H9 (cell line): ENCODE data around the gene SCGB1D2. TPM values are rescaled to one million over a fixed set of nuclear protein-coding genes. Genes with fewer than 3 reads are reported as not detected.

Experiments used
- DNase-seq: peaks from one replicate; pipeline ENCODE4 v3.0.0-alpha.2; 2017
- H2AFZ ChIP-seq: one replicate; pipeline ENCODE4 v1.6.1; 2013; ENCODE audit warnings: mild to moderate bottlenecking, low read length, control low read depth, moderate library complexity
- H2AK5ac ChIP-seq: 2 replicates; pipeline ENCODE4 v1.6.1; 2013; ENCODE audit warnings: low read length, control low read depth, mixed read lengths; ENCODE audit not compliant: insufficient read length
- H2BK120ac ChIP-seq: one replicate; pipeline ENCODE4 v1.6.1; 2013; ENCODE audit warnings: low read depth, mild to moderate bottlenecking, low read length, control low read depth, inconsistent platforms; ENCODE audit not compliant: poor library complexity, severe bottlenecking
- H2BK12ac ChIP-seq: 2 replicates; pipeline ENCODE4 v1.6.1; 2013; ENCODE audit warnings: low read length, control low read depth, mixed read lengths, low read depth; ENCODE audit not compliant: insufficient read length
- H2BK15ac ChIP-seq: 2 replicates; pipeline ENCODE4 v1.6.1; 2013; ENCODE audit warnings: low read depth, low read length, control low read depth
- H2BK20ac ChIP-seq: one replicate; pipeline ENCODE4 v1.6.1; 2013; ENCODE audit warnings: low read depth, mild to moderate bottlenecking, low read length, control low read depth, inconsistent platforms; ENCODE audit not compliant: poor library complexity, severe bottlenecking
- H2BK5ac ChIP-seq: 2 replicates; pipeline ENCODE4 v1.6.1; 2013; ENCODE audit warnings: low read length, control low read depth, mixed read lengths; ENCODE audit not compliant: insufficient read length
- H3K14ac ChIP-seq: 2 replicates; pipeline ENCODE4 v1.6.1; 2013; ENCODE audit warnings: low read length, control low read depth; ENCODE audit not compliant: insufficient read depth
- H3K18ac ChIP-seq: 2 replicates; pipeline ENCODE4 v1.6.1; 2013; ENCODE audit warnings: low read depth, mild to moderate bottlenecking, mixed read lengths, low read length, control low read depth; ENCODE audit not compliant: insufficient read length
- H3K23ac ChIP-seq: 2 replicates; pipeline ENCODE4 v1.6.1; 2013; ENCODE audit warnings: low read length, control low read depth, mixed read lengths, low read depth; ENCODE audit not compliant: insufficient read length
- H3K23me2 ChIP-seq: 2 replicates; pipeline ENCODE4 v1.6.1; 2013; ENCODE audit warnings: low read depth, mild to moderate bottlenecking, mixed read lengths, low read length, control low read depth; ENCODE audit not compliant: insufficient read length, poor library complexity, severe bottlenecking
- H3K27ac ChIP-seq: 2 replicates; pipeline ENCODE4 v1.5.1; 2013; ENCODE audit warnings: low read length, control low read depth, mixed read lengths, low read depth; ENCODE audit not compliant: insufficient read length
- H3K27me3 ChIP-seq: 2 replicates; pipeline ENCODE4 v1.6.1; 2013; ENCODE audit warnings: low read length, control low read depth, inconsistent platforms; ENCODE audit not compliant: insufficient read depth
- H3K4ac ChIP-seq: 2 replicates; pipeline ENCODE4 v1.6.1; 2013; ENCODE audit warnings: low read depth, mild to moderate bottlenecking, control low read depth, inconsistent platforms, low read length, moderate library complexity
- H3K4me1 ChIP-seq: 2 replicates; pipeline ENCODE4 v1.6.1; 2013; ENCODE audit warnings: low read length, control low read depth, inconsistent platforms; ENCODE audit not compliant: insufficient read depth
- H3K4me2 ChIP-seq: 2 replicates; pipeline ENCODE4 v1.6.1; 2013; ENCODE audit warnings: low read length, control low read depth, mixed read lengths; ENCODE audit not compliant: insufficient read length, insufficient read depth
- H3K56ac ChIP-seq: 2 replicates; pipeline ENCODE4 v1.6.1; 2013; ENCODE audit warnings: low read depth, mild to moderate bottlenecking, mixed read lengths, low read length, control low read depth; ENCODE audit not compliant: insufficient read length
- H3K79me1 ChIP-seq: 2 replicates; pipeline ENCODE4 v1.6.1; 2013; ENCODE audit warnings: low read depth, mild to moderate bottlenecking, moderate library complexity, low read length, control low read depth, inconsistent platforms; ENCODE audit not compliant: insufficient read depth, poor library complexity, severe bottlenecking
- H3K79me2 ChIP-seq: 2 replicates; pipeline ENCODE4 v1.6.1; 2013; ENCODE audit warnings: low read length, control low read depth, inconsistent platforms; ENCODE audit not compliant: insufficient read depth
- H3K9ac ChIP-seq: 2 replicates; pipeline ENCODE4 v1.6.1; 2013; ENCODE audit warnings: low read length, control low read depth, mixed read lengths; ENCODE audit not compliant: insufficient read length; ENCODE audit errors: extremely low read depth
- H3K9me3 ChIP-seq: one replicate; pipeline ENCODE4 v1.6.1; 2013; ENCODE audit warnings: low read depth, low read length, inconsistent platforms; ENCODE audit not compliant: control insufficient read depth
- H3T11ph ChIP-seq: one replicate; pipeline ENCODE4 v1.6.1; 2013; ENCODE audit warnings: mild to moderate bottlenecking, low read length, control low read depth, inconsistent platforms
- H4K20me1 ChIP-seq: one replicate; pipeline ENCODE4 v1.6.1; 2013; ENCODE audit not compliant: control insufficient read depth, insufficient read length, insufficient read depth
- H4K5ac ChIP-seq: 2 replicates; pipeline ENCODE4 v1.6.1; 2013; ENCODE audit warnings: low read depth, mild to moderate bottlenecking, mixed read lengths, low read length, control low read depth; ENCODE audit not compliant: insufficient read length
- H4K8ac ChIP-seq: replicated peaks from 2 replicates; pipeline ENCODE4 v1.6.1; 2013; ENCODE audit warnings: low read length, control low read depth, mixed read lengths, low read depth; ENCODE audit not compliant: insufficient read length
- H4K91ac ChIP-seq: 2 replicates; pipeline ENCODE4 v1.6.1; 2013; ENCODE audit warnings: low read depth, mild to moderate bottlenecking, moderate library complexity, mixed read lengths, low read length, control low read depth; ENCODE audit not compliant: insufficient read length
- H3K27ac Mint-ChIP-seq, 3 experiments: 2 replicates in 2 of 3; 3 replicates in 1 of 3; pipeline ENCODE4 v1.8.0; 2020 to 2021; ENCODE audit warnings: mixed read lengths in 3 of 3, mild to moderate bottlenecking in 1 of 3, moderate library complexity in 1 of 3
- H3K27me3 Mint-ChIP-seq: 2 replicates; pipeline ENCODE4 v1.8.0; 2021; ENCODE audit warnings: low read depth, mild to moderate bottlenecking, moderate library complexity, mixed read lengths
- H3K36me3 Mint-ChIP-seq, 3 experiments: 2 replicates in 2 of 3; 3 replicates in 1 of 3; pipeline ENCODE4 v1.8.0; 2020 to 2021; ENCODE audit warnings: low read depth in 3 of 3, mixed read lengths in 3 of 3; ENCODE audit not compliant: insufficient read depth in 1 of 3
- H3K4me1 Mint-ChIP-seq, 2 experiments: 2 replicates each; pipeline ENCODE4 v1.8.0; 2020; ENCODE audit warnings: mixed read lengths in 2 of 2
- H3K4me3 Mint-ChIP-seq, 2 experiments: 2 replicates in 1 of 2; 3 replicates in 1 of 2; pipeline ENCODE4 v1.8.0; 2020 to 2021; ENCODE audit warnings: mild to moderate bottlenecking in 2 of 2, mixed read lengths in 2 of 2, moderate library complexity in 1 of 2
- H3K9me3 Mint-ChIP-seq, 2 experiments: 2 replicates in 1 of 2; 3 replicates in 1 of 2; pipeline ENCODE4 v1.8.0; 2020; ENCODE audit warnings: mild to moderate bottlenecking in 2 of 2, mixed read lengths in 2 of 2, moderate library complexity in 1 of 2
- CTCF ChIP-seq: fragments of 200-600 bp; sonication (generic); conservative IDR thresholded peaks from 3 replicates; pipeline ENCODE4 v1.8.0; 2021; ENCODE audit warnings: antibody characterized with exemption, mild to moderate bottlenecking
- total RNA-seq: library from RNA; stranded (reverse); gene quantifications from 2 replicates; pipeline ENCODE4 v1.2.1, GENCODE V29; 2021

The SCGB1D2 gene
- total RNA-seq, 1 experiment from 2014 or later: not detected

GRCh38 chr11:62233730-62234129, 8.3 kb upstream of the SCGB1D2 start:
- Histone ChIP-seq H3K18ac (no peak overlapping the region), H3K27me3 (no peaks in the 10 kb centered on the region), H3K79me1 (no peaks in the 10 kb centered on the region), H3K4me1 (no peaks in the 10 kb centered on the region), H3K14ac (no peak overlapping the region), H2BK15ac (no peak overlapping the region), H3K23ac (no peak overlapping the region), H2BK120ac (no peak overlapping the region), H4K8ac (no peak overlapping the region), H2BK12ac (no peak overlapping the region), H4K5ac (no peak overlapping the region), H3K9me3 (no peaks in the 10 kb centered on the region), H4K91ac (no peak overlapping the region), H2AK5ac (no peak overlapping the region), H3K27ac (no peak overlapping the region), H3K79me2 (no peaks in the 10 kb centered on the region), H3K4me2 (no peak overlapping the region), H3K23me2 (no peaks in the 10 kb centered on the region), H4K20me1 (no peaks in the 10 kb centered on the region), H3K9ac (no peak overlapping the region), H3K4ac (no peak overlapping the region), H3K56ac (no peak overlapping the region), H3T11ph (no peak overlapping the region), H2BK20ac (no peak overlapping the region), H2BK5ac (no peak overlapping the region), H2AFZ (no peak overlapping the region)
- no peaks in the 10 kb centered on the region for H3K4me1 Mint-ChIP-seq
- peaks cover 36% of the 10 kb centered on the region for H3K27me3 Mint-ChIP-seq
- no peak for DNase-seq
- H3K36me3 Mint-ChIP-seq: no peaks in the 10 kb centered on the region
- no peak for TF ChIP-seq CTCF
- H3K9me3 Mint-ChIP-seq: no peaks in the 10 kb centered on the region; a peak in 2 of 5 replicates
- no peak overlapping the region for H3K4me3 Mint-ChIP-seq
- no peak overlapping the region for H3K27ac Mint-ChIP-seq
